Measurements from ENCODE around the gene PROSER3.
"Not testable (repeated sequence)": the region's sequence is repeated elsewhere in the genome, so short reads cannot be mapped to it uniquely, and the experiment has no call there.

The PROSER3 gene

DNA sequence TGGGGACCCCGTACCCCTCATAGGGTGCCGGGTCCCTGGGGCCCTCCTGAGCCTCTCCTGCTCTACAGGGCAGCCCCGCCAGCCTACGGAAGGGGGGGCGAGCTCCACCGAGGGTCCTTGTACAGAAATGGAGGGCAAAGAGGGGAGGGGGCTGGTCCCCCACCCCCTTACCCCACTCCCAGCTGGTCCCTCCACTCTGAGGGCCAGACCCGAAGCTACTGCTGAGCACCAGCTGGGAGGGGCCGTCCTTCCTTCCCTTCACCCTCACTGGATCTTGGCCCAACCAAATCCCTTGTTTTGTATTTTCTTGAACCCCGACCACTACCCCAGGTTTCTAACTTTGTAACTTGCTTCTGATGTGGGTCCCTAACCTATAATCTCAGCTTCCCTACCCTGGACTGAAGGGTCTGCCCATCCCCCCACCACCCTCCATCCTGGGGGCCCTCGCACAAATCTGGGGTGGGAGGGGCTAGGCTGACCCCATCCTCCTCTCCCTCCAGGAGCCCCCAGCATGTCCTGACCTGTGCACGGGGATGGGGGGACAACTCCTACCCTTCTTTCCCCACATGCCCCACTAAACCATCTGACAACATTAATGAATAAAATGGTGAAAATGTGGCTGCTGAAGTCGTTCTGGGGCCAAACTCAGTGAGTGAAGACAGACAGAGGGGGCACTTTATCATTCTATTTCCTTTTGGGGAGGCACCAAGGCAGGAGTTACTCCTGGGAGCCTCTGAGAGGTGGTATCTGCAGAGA lies 30.4 kb downstream of the PROSER3 start:
- DNase-seq (ENCODE audit: insufficient read length, low spot score) (no peak), FAIRE-seq (no peak)

DNA sequence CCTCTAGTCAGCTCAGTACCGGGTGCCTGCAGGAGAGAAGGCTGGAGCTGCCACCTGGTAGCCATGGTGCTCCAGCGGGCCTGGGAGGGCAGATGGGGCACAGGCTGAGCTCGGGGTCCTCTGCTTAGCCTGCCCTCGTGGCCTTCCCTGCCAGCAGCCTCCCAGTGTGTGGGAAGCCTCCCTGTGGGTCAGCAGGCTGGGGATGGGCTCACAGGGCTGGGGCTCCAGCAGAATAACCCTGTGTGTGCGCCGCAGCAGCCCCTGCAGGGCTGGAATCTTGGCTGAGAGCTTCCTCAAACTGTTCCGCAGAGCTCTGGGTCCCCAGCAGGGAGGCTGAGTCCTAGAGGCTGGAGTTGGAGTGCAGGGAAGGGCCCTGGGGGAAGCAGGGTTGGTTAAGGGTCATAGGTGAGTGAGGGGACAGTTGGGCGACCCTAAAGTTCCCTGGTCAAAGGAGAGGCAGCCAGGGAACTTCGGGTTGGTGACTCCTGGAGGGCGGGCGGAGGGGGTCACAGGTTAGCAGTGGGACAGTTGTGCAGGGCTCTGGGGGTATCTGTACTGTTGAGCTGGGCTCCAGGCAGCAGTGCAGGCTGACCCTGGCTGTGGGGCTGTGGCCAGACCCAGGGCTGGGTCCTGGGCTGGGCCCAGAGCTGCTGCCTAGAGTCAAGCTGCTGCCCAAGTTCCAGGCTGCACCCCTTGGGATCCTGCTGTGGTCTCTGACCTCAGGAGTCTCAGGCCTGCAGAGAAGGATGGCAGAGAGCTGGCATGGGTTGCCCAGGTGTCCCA lies 31.4 kb downstream of the PROSER3 start:
- no peak for FAIRE-seq
- no peak for DNase-seq (ENCODE audit: insufficient read length, low spot score)

DNA sequence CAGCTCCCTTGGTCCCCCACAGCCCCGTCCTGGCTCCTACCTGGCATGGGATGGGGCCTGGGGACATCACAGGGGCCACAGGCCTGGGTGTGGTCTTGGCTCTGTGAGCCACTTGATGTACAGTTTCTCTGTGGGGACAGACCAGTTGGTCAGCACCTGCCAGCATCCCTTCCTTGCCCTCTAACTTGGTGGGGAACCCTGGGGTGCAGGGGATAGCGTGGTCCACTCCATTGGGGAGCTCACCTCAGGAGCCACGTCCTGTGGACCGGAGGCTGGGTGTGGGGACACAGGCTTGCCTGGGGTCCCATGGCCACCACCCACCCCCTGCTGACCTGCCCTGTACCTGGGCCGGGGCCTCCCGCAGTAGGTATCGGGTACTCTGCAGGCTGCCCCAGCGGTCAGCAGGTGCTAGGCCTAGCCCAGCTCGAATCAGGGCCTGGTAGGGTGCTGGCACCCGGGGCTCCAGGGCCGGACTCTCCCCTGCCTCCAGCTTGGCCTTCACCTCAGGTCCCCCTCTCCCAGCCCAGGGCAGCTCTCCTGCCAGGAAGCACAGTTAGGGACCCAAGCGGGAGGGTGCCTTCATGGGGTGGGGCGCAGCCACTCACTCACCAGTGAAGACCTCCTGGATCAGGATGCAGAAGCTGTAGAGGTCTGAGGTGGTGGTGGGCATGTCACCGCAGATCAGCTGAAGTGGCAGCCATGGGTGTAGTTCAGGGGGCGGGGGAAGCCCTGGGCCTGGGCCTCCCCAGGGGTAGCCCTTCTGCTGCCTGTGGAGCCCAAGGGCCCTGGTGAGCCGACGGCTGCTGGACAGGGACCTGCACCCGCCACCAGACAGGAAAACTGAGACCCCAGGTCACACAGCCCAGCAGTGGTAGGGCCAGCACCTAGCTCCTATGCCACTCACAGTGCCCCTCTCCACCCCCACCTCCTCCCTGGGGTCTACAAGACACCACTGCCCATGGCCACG lies 32.3 kb downstream of the PROSER3 start:
- DNase-seq (ENCODE audit: insufficient read length, low spot score) = no peak
- no peak for FAIRE-seq

DNA sequence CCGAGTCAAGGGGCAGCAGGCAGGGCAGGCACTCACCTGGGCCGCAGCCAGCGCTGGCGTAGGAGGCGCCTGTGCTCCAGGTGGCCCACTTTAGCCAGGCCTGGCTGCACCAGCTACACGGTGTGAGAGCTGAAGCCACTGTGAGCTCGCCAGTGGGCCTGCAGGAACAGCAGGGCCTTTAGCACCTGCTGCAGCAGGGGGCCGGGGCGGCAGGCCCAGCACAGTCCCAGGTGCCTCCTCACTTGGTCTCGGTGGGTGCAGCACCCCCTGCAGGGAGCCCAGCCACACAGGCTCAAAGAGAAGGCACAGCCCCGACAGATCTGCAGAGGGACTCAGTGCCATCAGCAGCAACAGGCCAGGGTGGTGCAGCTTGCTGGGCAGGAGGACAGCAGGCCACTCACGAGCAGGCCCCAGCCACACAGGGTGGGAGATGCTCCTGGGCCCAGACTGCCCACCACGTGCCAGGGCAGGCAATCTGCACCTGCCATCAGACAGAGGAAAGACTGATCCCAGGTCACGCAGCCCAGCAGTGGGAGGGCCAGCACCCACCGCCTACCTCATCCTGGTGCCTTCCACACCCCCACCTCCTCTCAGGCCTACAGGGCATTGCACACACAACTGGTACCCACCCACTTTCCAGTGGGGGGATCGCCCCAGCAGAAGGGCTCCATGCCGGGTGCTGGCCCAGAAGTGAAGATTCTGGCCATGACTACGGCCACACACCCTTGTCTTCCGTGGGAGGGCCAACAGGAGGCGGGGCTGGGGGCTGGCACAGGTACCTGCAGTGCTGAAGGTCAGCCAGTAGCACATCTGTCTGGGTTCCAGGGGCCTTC lies 33.2 kb downstream of the PROSER3 start:
- no peak for DNase-seq (ENCODE audit: insufficient read length, low spot score)
- FAIRE-seq = no peak

DNA sequence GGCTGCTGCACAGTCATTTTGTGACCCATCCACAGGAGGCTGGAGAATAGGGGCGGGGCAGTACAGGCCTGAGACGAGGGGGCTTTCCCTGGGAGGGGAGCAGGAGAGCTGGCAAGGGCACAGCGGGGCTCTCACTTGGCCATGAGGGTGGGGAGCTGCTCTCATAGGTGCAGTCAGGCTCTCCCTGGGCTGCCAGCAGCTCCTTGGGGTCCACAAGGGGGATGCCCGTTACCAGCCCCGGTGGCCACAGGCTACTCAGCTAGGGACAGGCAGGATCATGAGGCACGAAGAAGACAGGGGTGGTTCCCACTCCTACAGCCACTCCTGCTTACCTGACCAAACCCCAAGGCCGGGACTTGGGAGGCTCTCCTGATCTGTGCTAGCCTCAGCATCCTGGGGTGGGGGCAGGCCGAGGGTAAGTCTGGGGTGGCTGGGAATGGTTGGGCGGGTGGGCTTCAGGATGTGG lies 33.9 kb downstream of the PROSER3 start:
- no peak for FAIRE-seq

DNA sequence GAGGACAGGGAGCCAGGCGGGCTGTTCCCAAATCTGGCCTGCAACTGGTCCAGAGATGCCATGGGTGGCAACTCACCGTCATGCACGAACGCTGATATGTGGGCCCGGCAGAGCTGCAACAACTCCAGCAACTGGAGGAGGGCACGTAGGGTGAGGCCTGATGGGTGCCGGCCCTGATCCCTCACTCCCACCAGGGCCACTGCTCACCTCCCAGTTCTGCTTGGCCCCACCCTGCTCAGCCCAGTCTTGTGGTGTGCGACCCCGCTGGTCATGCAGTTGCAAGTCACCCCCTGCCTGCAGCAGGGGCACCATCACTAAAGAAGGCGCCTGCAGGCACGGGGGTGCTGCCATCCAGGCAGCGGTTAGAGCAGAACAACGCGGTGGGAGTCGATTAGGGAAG lies 34.3 kb downstream of the PROSER3 start:
- no peak for DNase-seq (ENCODE audit: insufficient read length, low spot score)
- no peak for FAIRE-seq

More for the DNA sequence above, 33.9 kb downstream of the PROSER3 start:
- no peak for DNase-seq (ENCODE audit: insufficient read length, low spot score)

DNA sequence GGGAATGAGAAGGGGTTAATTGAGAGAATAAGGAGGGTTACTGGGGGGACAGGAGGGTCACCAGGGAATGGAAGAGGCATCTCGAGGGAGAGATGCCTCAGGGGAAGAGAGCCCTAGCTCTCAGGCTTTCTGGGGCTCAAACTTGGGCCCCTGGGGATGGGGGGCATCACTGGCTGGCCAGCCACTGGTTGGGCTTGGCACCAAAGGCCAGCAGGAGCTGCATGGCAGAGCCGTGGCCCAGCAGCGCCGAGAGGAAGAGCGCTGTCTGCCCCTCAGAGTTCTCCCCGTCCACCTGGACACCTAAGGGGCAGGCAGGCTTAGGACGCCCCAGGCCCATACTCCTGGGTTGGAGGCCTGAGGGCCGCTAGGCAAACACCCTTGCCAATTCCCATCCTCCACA lies 34.9 kb downstream of the PROSER3 start:
- no peak for FAIRE-seq
- DNase-seq (ENCODE audit: insufficient read length, low spot score) = no peak

DNA sequence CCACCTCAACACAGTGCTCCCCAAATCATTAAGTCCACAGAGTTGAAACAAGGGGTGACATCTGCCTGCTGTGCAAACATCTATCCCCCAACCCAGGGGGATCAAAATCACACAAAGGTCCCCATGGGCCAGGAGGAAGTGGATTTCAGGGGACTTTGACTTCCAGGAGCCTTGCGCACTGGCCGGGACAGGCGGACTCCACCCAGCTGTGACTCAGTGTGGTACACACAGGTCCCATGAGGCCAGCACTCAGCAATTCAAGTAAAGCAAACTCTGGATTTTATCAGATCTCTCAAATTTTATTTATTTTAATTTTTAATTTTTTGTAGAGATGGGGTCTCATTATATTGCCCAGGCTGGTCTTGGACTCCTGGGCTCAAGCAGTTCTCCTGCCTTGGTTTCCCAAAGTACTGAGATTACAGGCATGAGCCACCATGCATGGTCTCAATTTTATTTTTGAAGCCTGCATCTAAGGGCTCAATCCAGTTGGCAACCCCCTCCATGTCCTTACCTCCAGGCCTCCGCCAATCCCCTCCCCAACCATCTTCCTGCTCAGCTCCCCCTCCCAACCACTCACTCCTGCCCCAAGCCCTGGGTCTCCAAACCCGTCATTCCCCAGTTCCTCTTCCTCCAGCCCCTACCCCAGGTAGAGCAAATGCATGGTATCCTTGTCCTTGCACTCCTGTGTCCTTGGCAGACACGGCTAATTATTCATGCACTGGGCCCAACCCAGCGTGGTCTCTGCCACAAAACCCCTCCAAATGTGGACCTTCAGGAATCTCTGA lies 35.6 kb downstream of the PROSER3 start:
- DNase-seq (ENCODE audit: insufficient read length, low spot score) (no peak), FAIRE-seq (no peak)

DNA sequence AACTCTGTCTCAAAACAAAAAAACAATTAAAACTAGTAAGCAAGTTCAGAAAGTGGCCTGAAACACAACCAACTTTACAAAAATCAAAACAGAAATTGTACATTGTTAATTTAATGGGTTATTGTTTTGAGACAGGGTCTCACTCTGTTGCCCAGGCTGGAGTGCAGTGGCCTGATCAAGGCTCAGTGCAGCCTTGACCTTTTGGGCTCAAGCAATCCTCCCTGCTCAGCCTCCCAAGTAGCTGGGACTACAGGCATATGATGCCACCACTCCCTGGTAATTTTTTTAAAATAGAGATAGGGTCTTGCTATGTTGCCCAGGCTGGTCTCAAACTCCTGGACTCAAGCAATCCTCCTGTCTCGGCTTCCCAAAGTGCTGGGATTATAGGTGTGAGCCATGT lies 37.6 kb downstream of the PROSER3 start:
- not testable (repeated sequence) for FAIRE-seq

DNA sequence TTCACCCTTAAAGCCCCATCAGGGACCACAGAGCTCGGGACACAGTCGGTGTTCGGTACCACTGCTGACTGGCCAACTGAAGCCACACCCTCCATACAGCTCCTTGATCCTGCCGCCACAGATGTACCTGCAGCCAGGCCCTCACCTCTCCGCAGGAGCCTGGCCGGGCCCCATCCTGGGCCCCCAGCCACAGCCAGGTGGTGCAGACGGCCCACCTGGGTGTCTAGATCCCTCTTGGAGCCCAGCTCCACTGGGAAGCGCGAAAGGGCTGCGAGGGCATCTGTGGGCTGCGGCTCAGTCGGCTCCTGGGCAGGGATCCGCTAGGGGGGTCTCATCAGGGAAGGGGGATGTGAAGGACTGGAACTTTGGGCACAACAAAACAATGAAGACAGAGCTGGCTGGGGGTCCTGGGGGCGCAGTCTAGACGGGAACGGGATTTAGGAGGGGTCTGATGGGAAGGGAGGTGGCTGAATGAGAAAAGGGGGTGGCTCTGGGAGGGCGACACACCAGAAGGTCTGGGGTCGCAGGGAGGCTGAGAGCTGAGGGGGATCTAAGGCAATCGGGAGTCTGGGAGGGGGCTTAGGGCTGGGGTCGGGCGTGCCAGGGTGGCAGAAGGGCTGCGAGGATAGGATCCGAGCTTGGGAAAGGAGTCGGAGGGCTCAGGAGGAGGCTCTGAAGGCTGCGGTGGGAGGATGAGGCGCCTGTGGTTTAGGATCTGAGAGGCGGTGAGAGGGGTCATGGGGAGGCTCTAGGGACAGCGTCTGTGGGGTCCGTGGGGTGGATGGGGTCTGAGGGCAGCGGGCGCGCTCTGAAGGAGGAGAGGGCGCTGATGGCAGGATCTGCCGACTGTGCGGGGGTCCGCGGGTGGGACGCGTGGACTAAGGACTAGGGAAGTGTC lies 38.9 kb downstream of the PROSER3 start:
- FAIRE-seq = peak; percentile 36
- no peak for DNase-seq (ENCODE audit: insufficient read length, low spot score)

More for the DNA sequence above, 37.6 kb downstream of the PROSER3 start:
- not testable (repeated sequence) for DNase-seq (ENCODE audit: insufficient read length, low spot score)

DNA sequence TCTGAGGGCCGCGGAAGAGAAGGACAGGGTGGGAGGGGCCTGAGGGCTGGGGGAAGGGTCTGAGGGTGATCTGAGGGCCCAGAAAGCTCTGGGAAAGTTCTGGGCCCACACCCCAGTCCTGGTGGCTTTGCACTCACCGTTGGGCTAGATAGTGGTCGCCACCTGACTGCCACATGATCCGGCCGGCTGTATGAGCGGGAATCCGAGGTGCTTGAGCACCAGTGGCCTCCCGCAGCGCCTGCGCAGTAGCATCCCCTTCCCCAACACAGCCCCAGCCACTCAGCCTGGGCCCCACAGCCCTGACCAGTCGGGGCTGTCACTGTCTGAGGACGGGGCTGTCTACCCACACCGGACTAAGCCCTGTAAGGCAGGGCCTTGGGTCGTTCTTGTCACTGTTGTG lies 39.7 kb downstream of the PROSER3 start:
- FAIRE-seq = no peak
- no peak for DNase-seq (ENCODE audit: insufficient read length, low spot score)

DNA sequence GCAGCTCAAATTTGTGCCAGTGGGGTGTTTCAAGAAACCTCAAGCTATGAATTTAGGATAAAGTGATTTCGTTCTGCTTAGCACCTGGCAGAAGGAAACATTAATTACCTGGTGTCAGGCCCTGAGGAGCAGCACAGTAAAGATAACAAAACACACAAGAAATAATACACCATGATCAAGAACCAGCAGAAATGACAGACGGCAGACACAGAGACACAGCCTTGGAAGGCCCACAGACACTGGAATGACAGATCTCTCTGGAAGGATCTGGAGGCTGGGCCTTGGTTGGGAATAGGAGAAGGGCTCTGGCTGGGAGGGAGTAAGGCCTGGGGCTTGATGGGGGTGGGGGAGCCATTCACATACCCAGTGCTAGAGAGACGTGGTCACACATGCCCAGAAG lies 43.9 kb downstream of the PROSER3 start:
- DNase-seq (ENCODE audit: insufficient read length, low spot score) = no peak
- no peak for FAIRE-seq

DNA sequence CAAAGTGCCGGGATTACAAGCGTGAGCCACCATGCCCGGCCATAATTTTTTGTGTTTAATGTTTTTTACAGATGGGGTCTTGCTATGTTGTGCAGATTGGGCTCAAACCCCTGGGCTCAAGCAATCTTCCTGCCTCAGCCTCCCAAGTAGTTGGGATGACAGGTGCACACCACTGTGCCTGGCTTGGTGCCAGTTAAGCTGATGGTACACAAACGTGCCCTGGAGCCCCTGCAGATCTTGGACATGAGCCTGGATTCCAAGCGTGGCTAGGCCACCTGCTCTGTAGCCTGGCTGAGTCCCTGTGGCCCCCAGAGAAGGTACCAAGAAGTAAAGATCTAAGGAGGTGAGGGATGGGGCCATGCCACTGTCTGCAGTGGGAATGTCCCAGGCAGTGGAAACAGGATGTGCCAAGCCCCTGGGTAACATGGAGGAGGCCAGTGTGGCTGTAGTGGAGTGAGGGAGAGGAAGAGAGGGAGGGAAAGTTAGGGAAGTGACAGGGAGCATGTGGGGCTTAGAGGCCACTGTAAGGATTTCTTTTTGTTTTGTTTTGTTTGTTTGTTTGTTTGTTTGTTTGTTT lies 47.6 kb downstream of the PROSER3 start:
- DNase-seq (ENCODE audit: insufficient read length, low spot score) (no peak), FAIRE-seq (no peak)

DNA sequence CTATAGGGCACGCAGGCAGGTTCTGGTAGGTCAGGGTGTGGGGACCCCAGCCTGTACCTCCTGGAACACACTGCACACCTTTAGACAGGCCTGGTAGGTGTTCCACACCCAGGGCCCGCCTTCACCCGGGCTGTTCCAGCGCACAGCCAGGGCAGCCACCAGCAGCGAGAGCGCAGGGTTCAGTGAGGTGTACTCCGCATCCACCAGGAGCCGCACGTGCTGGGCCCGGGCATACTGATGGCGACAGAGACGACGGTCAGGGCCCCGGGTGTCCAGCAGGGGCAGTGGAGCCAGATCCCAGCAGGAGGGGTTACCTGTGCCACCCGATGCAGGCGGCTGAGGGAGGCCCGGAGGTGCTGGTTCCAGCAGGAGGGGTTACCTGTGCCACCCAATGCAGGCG lies 48.6 kb downstream of the PROSER3 start:
- DNase-seq (ENCODE audit: insufficient read length, low spot score) (no peak), FAIRE-seq (no peak)

DNA sequence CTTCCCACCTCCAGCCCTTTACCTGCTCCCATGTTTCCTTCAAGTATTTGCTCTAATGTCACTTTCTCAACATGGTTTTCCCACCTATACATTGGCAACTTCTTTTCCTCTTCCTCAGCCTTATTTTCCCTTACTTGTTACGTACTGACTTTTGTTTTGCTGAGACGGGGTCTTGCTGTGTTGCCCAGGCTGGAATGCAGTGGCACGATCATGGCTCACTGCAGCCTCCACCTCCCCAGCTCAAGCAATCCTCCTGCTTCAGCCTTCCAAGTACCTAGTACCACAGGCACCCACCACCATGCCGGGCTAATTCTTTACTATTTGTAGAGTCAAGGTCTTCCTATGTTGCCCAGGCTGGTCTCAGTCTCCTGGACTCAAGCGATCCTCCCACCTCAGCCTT lies 49.7 kb downstream of the PROSER3 start:
- DNase-seq (ENCODE audit: insufficient read length, low spot score) (no peak), FAIRE-seq (no peak)

DNA sequence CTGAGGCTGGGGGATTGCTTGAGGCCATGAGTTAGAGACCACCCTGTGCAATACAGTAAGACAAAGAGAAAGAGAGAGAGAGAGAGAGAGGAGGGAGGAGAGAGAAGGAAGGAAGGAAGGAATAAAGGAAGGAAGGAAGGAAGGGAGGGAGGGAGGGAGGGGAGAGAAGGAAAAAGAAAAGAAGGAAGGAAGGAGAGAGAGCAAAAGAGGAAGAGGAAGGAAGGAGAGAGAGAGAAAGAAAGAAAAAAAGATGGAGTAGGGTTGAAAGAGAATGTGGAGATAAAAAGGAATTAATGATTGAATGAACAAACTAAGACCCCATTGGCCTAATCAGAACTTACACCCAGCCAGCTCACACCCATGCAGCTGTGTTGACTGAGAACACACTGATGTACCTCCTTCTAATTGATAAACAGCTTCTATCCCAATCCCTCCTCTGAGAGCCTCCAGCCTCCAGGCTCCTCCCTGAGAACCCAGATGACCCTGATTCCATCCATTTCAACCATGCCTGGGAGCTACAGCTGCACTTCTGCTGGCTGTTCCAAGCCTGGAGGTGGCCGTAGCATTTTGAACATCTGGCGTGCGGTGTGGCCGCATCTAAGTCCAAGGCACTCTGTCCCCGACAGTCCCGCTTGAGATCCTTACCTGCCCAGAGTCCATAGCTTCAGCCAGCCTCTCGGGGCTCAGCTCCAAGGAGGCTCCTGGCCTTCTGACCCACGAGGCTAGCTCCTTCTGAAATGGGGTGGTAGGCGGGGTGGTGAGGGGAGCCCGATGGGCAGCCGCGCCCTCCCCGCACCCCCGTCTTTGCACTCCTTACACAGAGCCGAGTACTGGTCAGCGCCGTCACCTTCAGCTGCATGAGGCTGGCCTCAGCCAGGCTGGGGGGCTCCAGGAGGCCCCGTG lies 53.6 kb downstream of the PROSER3 start:
- no peak for DNase-seq (ENCODE audit: insufficient read length, low spot score)
- no peak for FAIRE-seq
